Measurements from ENCODE around the gene STK16. TPM values are rescaled to one million over a fixed set of nuclear protein-coding genes. Genes with fewer than 3 reads are reported as not detected.

Gene STK16
- total RNA-seq, 1 experiment from 2014 or later: 22.0 TPM

GRCh38 chr2:219221957-219222518 lies 23.2 kb upstream of the STK16 start:
- Histone ChIP-seq H3K9me3 (ENCODE audit: low read depth, low read length, poor library complexity, severe bottlenecking) (no peaks in the 10 kb centered on the region), H3K4me1 (ENCODE audit: insufficient read depth, low read length, poor library complexity, severe bottlenecking) (peaks cover 13% of the 10 kb centered on the region), H3K4me3 (ENCODE audit: low read depth, low read length, poor library complexity, severe bottlenecking) (no peak overlapping the region), H3K36me3 (ENCODE audit: insufficient read depth, low read length, poor library complexity, severe bottlenecking) (peaks cover 55% of the 10 kb centered on the region), H3K27ac (ENCODE audit: low read depth, low read length, poor library complexity, severe bottlenecking) (peak overlapping the region; percentile 42), H3K27me3 (replicated peaks; ENCODE audit: insufficient read depth, low read depth, low read length, poor library complexity) (no peaks in the 10 kb centered on the region)
- DNase-seq (ENCODE audit: low spot score): no peak
- ChIA-PET CTCF (no interaction called here), POLR2A (ENCODE audit: low non-redundant PET) (no interaction called here)
- no TSS peak for BruUV-seq (replicated peaks)
- intact Hi-C loops (cut with micrococcal nuclease; ENCODE audit: unreplicated experiment): no loop called here
- TF ChIP-seq, protein P1, sequence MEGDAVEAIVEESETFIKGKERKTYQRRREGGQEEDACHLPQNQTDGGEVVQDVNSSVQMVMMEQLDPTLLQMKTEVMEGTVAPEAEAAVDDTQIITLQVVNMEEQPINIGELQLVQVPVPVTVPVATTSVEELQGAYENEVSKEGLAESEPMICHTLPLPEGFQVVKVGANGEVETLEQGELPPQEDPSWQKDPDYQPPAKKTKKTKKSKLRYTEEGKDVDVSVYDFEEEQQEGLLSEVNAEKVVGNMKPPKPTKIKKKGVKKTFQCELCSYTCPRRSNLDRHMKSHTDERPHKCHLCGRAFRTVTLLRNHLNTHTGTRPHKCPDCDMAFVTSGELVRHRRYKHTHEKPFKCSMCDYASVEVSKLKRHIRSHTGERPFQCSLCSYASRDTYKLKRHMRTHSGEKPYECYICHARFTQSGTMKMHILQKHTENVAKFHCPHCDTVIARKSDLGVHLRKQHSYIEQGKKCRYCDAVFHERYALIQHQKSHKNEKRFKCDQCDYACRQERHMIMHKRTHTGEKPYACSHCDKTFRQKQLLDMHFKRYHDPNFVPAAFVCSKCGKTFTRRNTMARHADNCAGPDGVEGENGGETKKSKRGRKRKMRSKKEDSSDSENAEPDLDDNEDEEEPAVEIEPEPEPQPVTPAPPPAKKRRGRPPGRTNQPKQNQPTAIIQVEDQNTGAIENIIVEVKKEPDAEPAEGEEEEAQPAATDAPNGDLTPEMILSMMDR (conservative IDR thresholded peaks at IDR 0.05; ENCODE audit: low read depth, low read length): no peak
- TF ChIP-seq EZH2 (IDR thresholded peaks at IDR 0.05; ENCODE audit: borderline replicate concordance, low read depth, low read length, poor library complexity, severe bottlenecking): no peak

- BruUV-seq (replicated peaks): no TSS peak
- peaks cover 55% of the 10 kb centered on the region for H3K36me3 ChIP-seq (ENCODE audit: insufficient read depth, low read length, poor library complexity, severe bottlenecking)
Measured at GRCh38 chr2:219223831-219224610, 21.3 kb upstream of the STK16 start.

GRCh38 chr2:219225350-219225749 lies 19.9 kb upstream of the STK16 start:
- ChIA-PET POLR2A (ENCODE audit: low non-redundant PET) (no interaction called here), CTCF (no interaction called here)
- H3K27me3 ChIP-seq (replicated peaks; ENCODE audit: insufficient read depth, low read depth, low read length, poor library complexity): no peaks in the 10 kb centered on the region
- H3K36me3 ChIP-seq (ENCODE audit: insufficient read depth, low read length, poor library complexity, severe bottlenecking): peaks cover 45% of the 10 kb centered on the region
- no peak for DNase-seq (ENCODE audit: low spot score)
- no peaks in the 10 kb centered on the region for H3K4me1 ChIP-seq (ENCODE audit: insufficient read depth, low read length, poor library complexity, severe bottlenecking)
- H3K4me3 ChIP-seq (ENCODE audit: low read depth, low read length, poor library complexity, severe bottlenecking): no peak overlapping the region
- BruUV-seq (replicated peaks): no TSS peak
- H3K27ac ChIP-seq (ENCODE audit: low read depth, low read length, poor library complexity, severe bottlenecking): no peak overlapping the region
- no peaks in the 10 kb centered on the region for H3K9me3 ChIP-seq (ENCODE audit: low read depth, low read length, poor library complexity, severe bottlenecking)
- intact Hi-C loops (cut with micrococcal nuclease; ENCODE audit: unreplicated experiment): no loop called here
- TF ChIP-seq EZH2 (IDR thresholded peaks at IDR 0.05; ENCODE audit: borderline replicate concordance, low read depth, low read length, poor library complexity, severe bottlenecking): no peak
- TF ChIP-seq, protein P1 (conservative IDR thresholded peaks at IDR 0.05; ENCODE audit: low read depth, low read length): no peak

More at GRCh38 chr2:219223831-219224610, 21.3 kb upstream of the STK16 start:
- no peak overlapping the region for H3K27ac ChIP-seq (ENCODE audit: low read depth, low read length, poor library complexity, severe bottlenecking)
- no peak for DNase-seq (ENCODE audit: low spot score)
- H3K27me3 ChIP-seq (replicated peaks; ENCODE audit: insufficient read depth, low read depth, low read length, poor library complexity): no peaks in the 10 kb centered on the region
- no peaks in the 10 kb centered on the region for H3K9me3 ChIP-seq (ENCODE audit: low read depth, low read length, poor library complexity, severe bottlenecking)
- intact Hi-C loops (cut with micrococcal nuclease; ENCODE audit: unreplicated experiment): no loop called here
- no peak for TF ChIP-seq EZH2 (IDR thresholded peaks at IDR 0.05; ENCODE audit: borderline replicate concordance, low read depth, low read length, poor library complexity, severe bottlenecking)
- TF ChIP-seq, protein P1 (conservative IDR thresholded peaks at IDR 0.05; ENCODE audit: low read depth, low read length): no peak
- peaks cover 6% of the 10 kb centered on the region for H3K4me1 ChIP-seq (ENCODE audit: insufficient read depth, low read length, poor library complexity, severe bottlenecking)
- H3K4me3 ChIP-seq (ENCODE audit: low read depth, low read length, poor library complexity, severe bottlenecking): no peak overlapping the region
- ChIA-PET POLR2A (ENCODE audit: low non-redundant PET) (no interaction called here), CTCF (interaction anchor here (0.6 kb wide), 1 partner anchor 29 kb away, joined by 8 read pairs; the partner anchor contains the start of gene TUBA4B)

Measured in A673 (cell line).